Stimulated activated CD8-positive, alpha-beta memory T cell treated with anti-CD3 and anti-CD28 coated beads, Interleukin-7, amount 100 ng/mL, for 48 hours (primary cell): Measurements from ENCODE around the gene ATP6AP1.
A peak's percentile ranks its signal among the peaks of the same experiment; 100 is the strongest.

Experiments
- DNase-seq, 2 donors: peaks; one replicate each; pipeline ENCODE4 v3.0.0-alpha.2; 2020; ENCODE audit warnings: low read depth in 1 of 2; ENCODE audit errors: extremely low read depth in 1 of 2

ATP6AP1 gene

GRCh38 chrX:154426916-154427770 is 1.3 kb upstream of the ATP6AP1 start:
- no peak for DNase-seq

DNA sequence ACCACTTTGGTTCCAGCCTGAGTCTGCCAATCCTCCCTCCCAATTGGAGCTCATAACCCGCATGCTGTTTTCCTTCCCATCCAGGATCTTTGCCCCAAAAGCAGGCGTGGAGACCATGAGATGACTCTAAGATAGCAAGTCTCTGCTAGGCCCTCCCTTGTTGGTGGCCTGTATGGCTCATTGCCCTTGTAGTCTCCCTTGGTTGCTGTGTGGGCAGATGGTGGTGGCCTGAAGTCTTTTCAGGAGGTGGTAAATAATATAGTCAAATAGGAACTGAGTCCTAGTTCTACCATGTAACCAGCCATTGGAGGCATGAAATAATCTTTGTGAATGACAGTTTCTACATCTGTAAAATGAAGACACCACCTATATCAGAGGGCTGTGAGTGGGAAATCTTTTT is 1.2 kb downstream of the ATP6AP1 start:
- no peak for DNase-seq

DNA sequence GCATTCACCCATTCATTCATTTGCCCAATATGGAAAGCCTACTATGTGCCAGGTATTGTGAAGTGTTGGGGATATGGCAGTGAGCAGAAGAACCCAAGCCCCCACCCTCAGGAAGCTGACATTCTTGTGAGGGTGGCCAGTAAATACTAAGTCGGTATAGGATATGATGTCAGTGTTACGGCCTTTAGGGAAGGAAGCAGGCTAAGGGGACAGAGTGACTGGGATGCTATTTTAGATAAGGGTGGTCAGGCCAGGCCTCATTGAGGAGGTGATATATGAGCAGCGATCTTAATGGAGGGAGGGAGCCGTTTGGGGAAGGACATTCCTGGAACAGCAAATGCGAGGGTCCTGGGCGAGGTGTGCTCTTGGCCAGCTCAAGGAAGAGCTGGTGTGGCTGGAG is 2.0 kb downstream of the ATP6AP1 start:
- no peak for DNase-seq

DNA sequence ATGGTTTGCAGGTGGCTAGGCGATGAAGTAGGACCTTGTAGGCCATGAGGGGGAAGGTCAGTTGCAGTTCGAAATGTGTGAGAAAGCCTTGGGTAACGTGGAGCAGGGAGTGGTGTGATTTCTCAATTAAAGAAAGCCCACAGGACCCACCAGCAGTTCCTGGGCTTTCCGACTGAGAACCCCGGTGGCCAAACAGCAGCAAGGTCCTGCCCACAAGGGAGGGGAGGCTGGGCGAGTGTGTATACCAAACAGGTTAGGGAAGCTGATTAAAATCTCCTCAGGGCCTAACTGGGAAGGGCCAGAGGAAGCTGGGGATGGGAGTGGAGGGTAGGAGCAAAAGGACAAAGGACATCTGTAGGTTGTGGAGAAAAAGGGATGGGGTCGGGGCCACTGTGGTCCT is 2.4 kb downstream of the ATP6AP1 start:
- no peak for DNase-seq

GRCh38 chrX:154431341-154431740 is 2.9 kb downstream of the ATP6AP1 start:
- DNase-seq = no peak

DNA sequence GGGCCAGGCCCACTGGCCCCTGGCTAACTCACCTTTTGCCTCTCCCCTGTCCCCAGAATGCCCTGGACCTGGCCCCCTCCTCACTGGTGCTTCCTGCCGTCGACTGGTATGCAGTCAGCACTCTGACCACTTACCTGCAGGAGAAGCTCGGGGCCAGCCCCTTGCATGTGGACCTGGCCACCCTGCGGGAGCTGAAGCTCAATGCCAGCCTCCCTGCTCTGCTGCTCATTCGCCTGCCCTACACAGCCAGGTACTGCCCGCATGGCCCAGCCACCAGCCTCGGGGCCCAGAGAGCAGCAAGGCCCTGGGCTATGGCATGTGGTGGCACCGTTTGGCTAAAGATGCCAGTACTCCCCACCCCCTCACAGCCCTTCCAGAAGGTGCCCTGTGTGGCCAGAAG is 3.7 kb downstream of the ATP6AP1 start:
- DNase-seq = no peak

GRCh38 chrX:154433605-154434004 is 5.1 kb downstream of the ATP6AP1 start:
- DNase-seq = no peak

GRCh38 chrX:154434394-154435168 is 6.1 kb downstream of the ATP6AP1 start:
- no peak for DNase-seq

GRCh38 chrX:154435171-154435733 is 6.8 kb downstream of the ATP6AP1 start:
- no peak for DNase-seq

DNA sequence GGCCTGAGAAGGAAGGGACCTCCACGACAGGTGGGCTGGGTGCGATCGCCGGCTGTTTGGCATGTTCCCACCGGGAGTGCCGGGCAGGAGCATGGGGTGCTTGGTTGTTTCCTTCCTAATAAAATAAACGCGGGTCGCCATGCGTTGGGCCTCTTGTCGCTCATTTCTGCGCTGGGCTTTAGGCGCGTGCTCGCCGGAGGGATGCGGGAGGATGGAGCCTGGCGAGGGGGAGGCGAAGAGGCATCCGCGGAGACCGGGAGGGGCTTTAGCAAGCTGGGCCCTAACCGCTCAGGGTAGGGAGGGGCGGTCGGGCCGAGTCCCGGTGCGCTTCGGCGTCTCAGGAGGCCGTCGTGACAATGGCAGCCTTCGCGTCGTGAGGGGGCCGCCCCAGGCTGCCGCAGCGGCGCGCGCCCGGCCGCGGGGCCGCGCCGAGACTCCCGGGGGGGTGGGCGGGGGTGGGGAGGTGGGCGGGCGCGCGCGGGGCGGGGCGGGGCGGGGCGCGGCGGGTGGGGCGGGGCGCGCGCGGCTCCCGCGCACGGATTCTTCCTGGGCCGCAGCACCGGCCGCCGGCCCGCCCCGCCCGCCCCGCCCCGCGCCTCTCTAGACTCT is 8.0 kb downstream of the ATP6AP1 start:
- no peak for DNase-seq

- peak in 1 of 2 donors; percentile 22 for DNase-seq
Measured at GRCh38 chrX:154436983-154437752, 8.7 kb downstream of the ATP6AP1 start, which contains the start of gene GDI1. Gene GDI1, plus strand, starts transcription at chrX:154437154. Its CDS starts 101 bp downstream, at chrX:154437255.

GRCh38 chrX:154437971-154438893 is 9.8 kb downstream of the ATP6AP1 start:
- no peak for DNase-seq

- no peak for DNase-seq
Measured at GRCh38 chrX:154439841-154440240, 11.4 kb downstream of the ATP6AP1 start.

DNA sequence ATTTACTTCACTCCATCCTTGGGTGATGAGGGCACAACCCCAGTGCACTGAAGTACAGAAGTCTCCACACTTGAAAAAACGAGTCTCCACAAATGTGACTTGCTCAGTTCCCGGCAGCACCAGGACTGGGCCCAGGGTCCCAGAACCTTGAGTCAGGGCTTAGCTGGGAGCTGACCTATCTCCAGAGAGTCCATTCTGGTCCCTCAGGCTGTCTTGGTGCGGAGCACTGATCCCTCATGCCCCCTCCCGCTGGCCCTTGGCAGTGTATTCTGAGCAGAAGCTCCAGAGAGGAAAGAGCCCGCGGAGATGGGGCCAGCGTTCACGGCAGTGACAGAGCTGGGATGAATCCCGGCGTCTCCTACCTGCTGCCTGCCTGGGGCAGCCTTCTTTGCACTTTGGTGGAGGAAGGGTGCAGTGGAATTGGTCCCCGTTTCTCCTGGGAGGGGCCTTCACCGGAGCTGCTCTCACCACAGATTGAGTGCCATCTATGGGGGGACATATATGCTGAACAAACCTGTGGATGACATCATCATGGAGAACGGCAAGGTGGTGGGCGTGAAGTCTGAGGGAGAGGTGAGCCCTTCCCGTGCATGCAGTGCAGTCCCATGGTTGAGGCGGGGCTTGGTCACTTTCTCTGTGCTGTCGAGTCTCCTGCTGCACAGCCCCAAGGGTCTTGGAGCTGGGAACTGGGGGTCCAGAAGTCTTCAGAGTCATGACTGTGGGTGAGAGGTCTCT is 12.3 kb downstream of the ATP6AP1 start:
- no peak for DNase-seq

- no peak for DNase-seq
Measured at GRCh38 chrX:154441564-154441963, 13.1 kb downstream of the ATP6AP1 start.

DNA sequence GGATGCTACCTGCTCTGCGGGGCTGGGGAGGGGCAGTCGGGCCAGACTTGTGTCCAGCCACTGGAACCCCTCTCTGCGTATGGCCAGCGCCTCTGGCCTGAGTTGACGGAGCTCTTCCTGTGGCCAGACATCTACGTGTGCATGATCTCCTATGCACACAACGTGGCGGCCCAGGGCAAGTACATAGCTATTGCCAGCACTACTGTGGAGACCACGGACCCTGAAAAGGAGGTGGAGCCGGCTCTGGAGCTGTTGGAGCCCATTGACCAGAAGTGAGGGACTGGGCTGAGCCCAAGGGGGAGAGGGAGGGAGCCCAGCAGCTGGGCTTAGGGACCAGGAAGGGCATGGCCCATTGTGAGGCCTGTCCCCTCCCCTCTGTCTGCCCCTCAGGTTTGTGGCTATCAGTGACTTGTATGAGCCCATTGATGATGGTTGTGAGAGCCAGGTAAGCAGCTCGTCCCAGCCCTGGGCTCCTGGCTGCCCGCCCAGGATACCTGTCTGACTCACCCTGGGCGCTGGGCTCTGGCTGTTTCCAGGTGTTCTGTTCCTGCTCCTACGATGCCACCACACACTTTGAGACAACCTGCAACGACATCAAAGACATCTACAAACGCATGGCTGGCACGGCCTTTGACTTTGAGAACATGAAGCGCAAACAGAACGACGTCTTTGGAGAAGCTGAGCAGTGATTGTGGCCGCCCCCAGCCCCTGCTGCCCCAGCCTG is 13.7 kb downstream of the ATP6AP1 start:
- no peak for DNase-seq

DNA sequence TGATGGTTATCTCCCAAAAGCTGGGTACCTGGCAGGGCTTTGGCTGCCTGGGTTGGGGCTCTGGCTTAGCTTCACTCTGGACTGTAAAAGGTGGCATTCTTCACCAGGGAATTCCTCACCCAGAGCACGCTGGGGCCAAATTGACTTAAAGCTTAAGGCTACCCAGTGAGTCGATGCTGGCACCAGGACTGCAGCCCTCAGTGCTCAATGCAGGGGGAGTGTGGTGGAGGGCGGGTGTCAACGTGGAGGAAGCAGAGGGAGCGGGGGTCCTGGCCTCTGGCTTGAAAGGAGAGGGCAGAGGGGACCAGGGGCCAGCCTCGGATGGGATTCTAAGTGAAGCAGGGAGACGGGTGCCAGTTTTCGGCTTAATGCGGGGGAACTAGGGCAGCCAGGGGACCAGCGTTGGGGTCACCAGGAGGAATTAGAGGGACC is 15.0 kb downstream of the ATP6AP1 start:
- no peak for DNase-seq
